Gastrocnemius medialis (tissue), 4 donors: Measurements from ENCODE around the gene PRSS53. TPM values are rescaled to one million over a fixed set of nuclear protein-coding genes. Genes with fewer than 3 reads are reported as not detected.
A peak's percentile ranks its signal among the peaks of the same experiment; 100 is the strongest.

Source experiments
- ATAC-seq, 2 donors: fragments of 150-250 bp; one replicate each; pipeline ENCODE4 v1.9.1; 2016
- DNase-seq, 2 donors: peaks; one replicate each; pipeline ENCODE4 v3.0.0-alpha.2; 2019
- H3K27ac ChIP-seq, 4 donors: fragments of 200-600 bp; sonication (generic); 1 replicate in 1 of 4; 2 replicates in 3 of 4; pipeline ENCODE4 v1.5.1; 2016 to 2018; ENCODE audit warnings: mild to moderate bottlenecking in 2 of 4, moderate library complexity in 1 of 4
- H3K27me3 ChIP-seq, 3 donors: fragments of 200-600 bp; sonication (generic) in 2 of 3; 1 replicate in 1 of 3; 2 replicates in 2 of 3; pipeline versions ENCODE4 v1.5.1 to v1.6.0; 2016 to 2019; ENCODE audit warnings: mild to moderate bottlenecking in 1 of 3, moderate library complexity in 1 of 3
- H3K36me3 ChIP-seq, 2 donors: fragments of 200-600 bp; sonication (generic) in 1 of 2; one replicate each; pipeline ENCODE4 v1.5.1; 2017 to 2018
- H3K4me1 ChIP-seq, 2 donors: fragments of 200-600 bp; sonication (generic) in 1 of 2; one replicate each; pipeline ENCODE4 v1.5.1; 2016 to 2017; ENCODE audit warnings: mild to moderate bottlenecking in 2 of 2
- H3K4me3 ChIP-seq, 4 donors: fragments of 200-600 bp; sonication (generic) in 3 of 4; 1 replicate in 1 of 4; 2 replicates in 3 of 4; pipeline ENCODE4 v1.5.1; 2016 to 2019; ENCODE audit warnings: mild to moderate bottlenecking in 2 of 4
- H3K9me3 ChIP-seq, 3 donors: fragments of 200-600 bp; sonication (generic) in 2 of 3; 1 replicate in 1 of 3; 2 replicates in 2 of 3; pipeline ENCODE4 v1.5.1; 2016 to 2019
- CTCF ChIP-seq, 5 experiments: fragments of 450-650 bp in 3 of 5; fragments of 200-600 bp in 2 of 5; sonication (generic) in 2 of 5; IDR thresholded peaks in 4 of 5; conservative IDR thresholded peaks in 1 of 5; 1 replicate in 4 of 5; 2 replicates in 1 of 5; pipeline ENCODE4 v1.5.1; 2016 to 2019; ENCODE audit warnings: antibody characterized with exemption in 5 of 5, mild to moderate bottlenecking in 3 of 5, moderate library complexity in 3 of 5
- POLR2A ChIP-seq, 2 donors: fragments of 450-650 bp; IDR thresholded peaks; one replicate each; pipeline ENCODE4 v1.6.1; 2017; ENCODE audit warnings: antibody characterized with exemption in 2 of 2, mild to moderate bottlenecking in 2 of 2, moderate library complexity in 2 of 2
- in situ Hi-C, 4 donors: fragments of 200-750 bp; cut with MboI; loops; one replicate each; pipeline versions ENCODE4 v1.15.0 to v1.8.0; 2017; ENCODE audit warnings: low sequenced_read_pairs in 4 of 4
- intact Hi-C: fragments of 100-400 bp; cut with DNase I; formaldehyde crosslinking; loops from one replicate; pipeline ENCODE4 v1.15.1; 2023; ENCODE audit warnings: low total_unique reads
- total RNA-seq, 4 donors: library from RNA; depleted of rRNA; stranded (reverse); fragments of >200 nt; gene quantifications; one replicate each; pipeline versions ENCODE4 v1.1.0 to v1.2.3, GENCODE V29; 2016

The PRSS53 gene
- total RNA-seq, 4 donors from 2014 or later = 0.07 to 0.75 (median 0.21) TPM

GRCh38 chr16:31067342-31067741 lies 21.4 kb downstream of the PRSS53 start:
- intact Hi-C loops = no loop called here
- ATAC-seq = no peak
- no peaks in the 10 kb centered on the region for H3K27me3 ChIP-seq
- H3K27ac ChIP-seq = no peak overlapping the region
- H3K36me3 ChIP-seq = peaks cover 0 to 9% of the 10 kb centered on the region in 2 donors
- TF ChIP-seq POLR2A (IDR thresholded peaks at IDR 0.05) = no peak
- TF ChIP-seq CTCF (IDR thresholded peaks at IDR 0.05 in 4 of 5, conservative IDR thresholded peaks at IDR 0.05 in 1 of 5) = no peak
- peaks cover 10 to 24% of the 10 kb centered on the region in 2 donors for H3K4me1 ChIP-seq
- in situ Hi-C loops = no loop called here
- no peaks in the 10 kb centered on the region for H3K9me3 ChIP-seq
- no peak for DNase-seq
- no peak overlapping the region for H3K4me3 ChIP-seq

GRCh38 chr16:31064882-31065461 lies 23.8 kb downstream of the PRSS53 start:
- no peak for TF ChIP-seq CTCF (IDR thresholded peaks at IDR 0.05 in 4 of 5, conservative IDR thresholded peaks at IDR 0.05 in 1 of 5)
- TF ChIP-seq POLR2A (IDR thresholded peaks at IDR 0.05) = no peak
- H3K27ac ChIP-seq = peak overlapping the region; percentile 51 to 78 (median 57)
- H3K9me3 ChIP-seq = no peaks in the 10 kb centered on the region
- H3K27me3 ChIP-seq = no peaks in the 10 kb centered on the region
- peaks cover 3 to 11% of the 10 kb centered on the region in 2 donors for H3K4me1 ChIP-seq
- DNase-seq (peak; percentile 38 to 83), ATAC-seq (peak; percentile 90 to 98)
- intact Hi-C loops = no loop called here
- peaks cover 0 to 30% of the 10 kb centered on the region in 2 donors for H3K36me3 ChIP-seq
- in situ Hi-C loops = no loop called here
- H3K4me3 ChIP-seq = no peak overlapping the region

- Histone ChIP-seq H3K36me3 (peaks cover 0 to 34% of the 10 kb centered on the region in 2 donors), H3K4me3 (no peak overlapping the region), H3K27me3 (no peaks in the 10 kb centered on the region), H3K9me3 (no peaks in the 10 kb centered on the region), H3K4me1 (peaks cover 3 to 11% of the 10 kb centered on the region in 2 donors), H3K27ac (peak overlapping the region; percentile 51 to 78 (median 57))
- ATAC-seq (no peak), DNase-seq (no peak)
- intact Hi-C loops = no loop called here
- in situ Hi-C loops = no loop called here
- TF ChIP-seq CTCF (IDR thresholded peaks at IDR 0.05 in 4 of 5, conservative IDR thresholded peaks at IDR 0.05 in 1 of 5) (no peak), POLR2A (IDR thresholded peaks at IDR 0.05) (no peak)
These were observed 24.7 kb downstream of the PRSS53 start for GRCh38 chr16:31063843-31064611.

- ATAC-seq (no peak), DNase-seq (no peak)
- no peak overlapping the region for H3K4me3 ChIP-seq
- intact Hi-C loops = no loop called here
- no peaks in the 10 kb centered on the region for H3K9me3 ChIP-seq
- H3K27ac ChIP-seq = peak overlapping the region in 1 of 4 donors; percentile 78
- in situ Hi-C loops = no loop called here
- peaks cover 3 to 11% of the 10 kb centered on the region in 2 donors for H3K4me1 ChIP-seq
- no peak for TF ChIP-seq POLR2A (IDR thresholded peaks at IDR 0.05)
- TF ChIP-seq CTCF (IDR thresholded peaks at IDR 0.05 in 4 of 5, conservative IDR thresholded peaks at IDR 0.05 in 1 of 5) = no peak
- peaks cover 0 to 34% of the 10 kb centered on the region in 2 donors for H3K36me3 ChIP-seq
- no peaks in the 10 kb centered on the region for H3K27me3 ChIP-seq
These were observed 25.3 kb downstream of the PRSS53 start for GRCh38 chr16:31063495-31063842.
